Activated T-helper 1 cell treated with anti-CD3 and anti-CD28 coated beads, Interleukin-12 subunit alpha, Interleukin-12 subunit beta, Interleukin-2, Interleukin-4 antibody, amounts not matched to agents 30 ng/mL and 10 ng/mL and 1 ng/mL, durations not matched to agents 14 hours and 24 hours and 36 hours (primary cell): ENCODE results near the gene ARHGEF33. TPM values are rescaled to one million over a fixed set of nuclear protein-coding genes. Genes with fewer than 3 reads are reported as not detected.

Source experiments
- DNase-seq: peaks from one replicate; pipeline ENCODE4 v3.0.0; 2021; ENCODE audit warnings: low spot score
- H3K27ac Mint-ChIP-seq: one replicate; pipeline ENCODE4 v1.8.0; 2021; ENCODE audit warnings: mild to moderate bottlenecking, mixed read lengths
- H3K27me3 Mint-ChIP-seq: one replicate; pipeline ENCODE4 v1.8.0; 2022; ENCODE audit warnings: mild to moderate bottlenecking, moderate library complexity, mixed read lengths; ENCODE audit not compliant: insufficient read depth
- H3K36me3 Mint-ChIP-seq: one replicate; pipeline ENCODE4 v1.8.0; 2021; ENCODE audit warnings: low read depth, mixed read lengths
- H3K4me1 Mint-ChIP-seq: one replicate; pipeline ENCODE4 v1.8.0; 2021; ENCODE audit warnings: low read depth, mixed read lengths
- H3K4me3 Mint-ChIP-seq: one replicate; pipeline ENCODE4 v1.8.0; 2021; ENCODE audit warnings: mild to moderate bottlenecking, moderate library complexity, mixed read lengths
- H3K9me3 Mint-ChIP-seq: one replicate; pipeline ENCODE4 v1.8.0; 2021; ENCODE audit warnings: mixed read lengths
- intact Hi-C: fragments of 100-400 bp; cut with micrococcal nuclease; formaldehyde crosslinking; loops from one replicate; pipeline ENCODE4 v1.15.1; 2024
- total RNA-seq: library from RNA; stranded (reverse); gene quantifications from 2 replicates; pipeline ENCODE4 v1.2.3, GENCODE V29; 2022

Gene ARHGEF33
- total RNA-seq, 1 donor from 2014 or later = 0.36 TPM

- intact Hi-C loops = loop anchor here (1.0 to 5.0 kb wide), 6 partner anchors 9 to 220 kb away; no protein-coding TSS in a partner anchor
- Mint-ChIP-seq H3K4me3 (peak overlapping the region; percentile 45), H3K27ac (peak overlapping the region; percentile 94), H3K36me3 (peaks cover 43% of the 10 kb centered on the region), H3K9me3 (no peaks in the 10 kb centered on the region), H3K4me1 (peaks cover 19% of the 10 kb centered on the region), H3K27me3 (no peaks in the 10 kb centered on the region)
- DNase-seq = no peak
Measured at GRCh38 chr2:39008665-39009064, 119.0 kb downstream of the ARHGEF33 start.

- Mint-ChIP-seq H3K4me1 (peaks cover 20% of the 10 kb centered on the region), H3K27ac (no peak overlapping the region), H3K9me3 (no peaks in the 10 kb centered on the region), H3K4me3 (no peak overlapping the region), H3K27me3 (no peaks in the 10 kb centered on the region), H3K36me3 (peaks cover 40% of the 10 kb centered on the region)
- no peak for DNase-seq
- intact Hi-C loops = loop anchor here (10.0 kb wide), 1 partner anchor 439 kb away; no protein-coding TSS in a partner anchor
Measured at GRCh38 chr2:39013871-39014270, 124.2 kb downstream of the ARHGEF33 start.

GRCh38 chr2:39015424-39015823, 125.7 kb downstream of the ARHGEF33 start:
- no peak overlapping the region for H3K4me3 Mint-ChIP-seq
- peaks cover 39% of the 10 kb centered on the region for H3K36me3 Mint-ChIP-seq
- H3K27ac Mint-ChIP-seq = no peak overlapping the region
- no peaks in the 10 kb centered on the region for H3K9me3 Mint-ChIP-seq
- no peaks in the 10 kb centered on the region for H3K27me3 Mint-ChIP-seq
- H3K4me1 Mint-ChIP-seq = peaks cover 17% of the 10 kb centered on the region
- DNase-seq = no peak
- intact Hi-C loops = loop anchor here (10.0 kb wide), 1 partner anchor 441 kb away; no protein-coding TSS in a partner anchor

GRCh38 chr2:39017334-39017733, 127.7 kb downstream of the ARHGEF33 start:
- no peak overlapping the region for H3K4me3 Mint-ChIP-seq
- DNase-seq = no peak
- peaks cover 9% of the 10 kb centered on the region for H3K4me1 Mint-ChIP-seq
- intact Hi-C loops = loop anchor here (1.0 to 10.0 kb wide), 2 partner anchors 8 to 443 kb away; no protein-coding TSS in a partner anchor
- peaks cover 33% of the 10 kb centered on the region for H3K36me3 Mint-ChIP-seq
- H3K27ac Mint-ChIP-seq = no peak overlapping the region
- H3K27me3 Mint-ChIP-seq = no peaks in the 10 kb centered on the region
- H3K9me3 Mint-ChIP-seq = no peaks in the 10 kb centered on the region

- intact Hi-C loops = loop anchor here (10.0 kb wide), 1 partner anchor 444 kb away; no protein-coding TSS in a partner anchor
- H3K36me3 Mint-ChIP-seq = peaks cover 34% of the 10 kb centered on the region
- H3K27ac Mint-ChIP-seq = no peak overlapping the region
- no peaks in the 10 kb centered on the region for H3K27me3 Mint-ChIP-seq
- no peaks in the 10 kb centered on the region for H3K9me3 Mint-ChIP-seq
- H3K4me1 Mint-ChIP-seq = peaks cover 9% of the 10 kb centered on the region
- H3K4me3 Mint-ChIP-seq = no peak overlapping the region
- no peak for DNase-seq
Measured at GRCh38 chr2:39018638-39019037, 129.0 kb downstream of the ARHGEF33 start.

GRCh38 chr2:39020383-39020782, 130.7 kb downstream of the ARHGEF33 start:
- intact Hi-C loops = no loop called here
- Mint-ChIP-seq H3K4me1 (peaks cover 9% of the 10 kb centered on the region), H3K9me3 (no peaks in the 10 kb centered on the region), H3K36me3 (peaks cover 29% of the 10 kb centered on the region), H3K27ac (no peak overlapping the region), H3K27me3 (no peaks in the 10 kb centered on the region), H3K4me3 (no peak overlapping the region)
- no peak for DNase-seq

GRCh38 chr2:39022642-39023235, 133.1 kb downstream of the ARHGEF33 start:
- H3K27ac Mint-ChIP-seq = no peak overlapping the region
- no peaks in the 10 kb centered on the region for H3K27me3 Mint-ChIP-seq
- H3K9me3 Mint-ChIP-seq = no peaks in the 10 kb centered on the region
- peaks cover 23% of the 10 kb centered on the region for H3K36me3 Mint-ChIP-seq
- intact Hi-C loops = no loop called here
- DNase-seq = no peak
- no peak overlapping the region for H3K4me3 Mint-ChIP-seq
- no peaks in the 10 kb centered on the region for H3K4me1 Mint-ChIP-seq

- H3K4me3 Mint-ChIP-seq = no peak overlapping the region
- intact Hi-C loops = loop anchor here (2.0 kb wide), 1 partner anchor 15 kb away; no protein-coding TSS in a partner anchor
- no peaks in the 10 kb centered on the region for H3K27me3 Mint-ChIP-seq
- no peaks in the 10 kb centered on the region for H3K9me3 Mint-ChIP-seq
- H3K27ac Mint-ChIP-seq = no peak overlapping the region
- H3K4me1 Mint-ChIP-seq = no peaks in the 10 kb centered on the region
- DNase-seq = no peak
- H3K36me3 Mint-ChIP-seq = peaks cover 21% of the 10 kb centered on the region
Measured at GRCh38 chr2:39023649-39024048, 134.0 kb downstream of the ARHGEF33 start.

- Mint-ChIP-seq H3K27me3 (no peaks in the 10 kb centered on the region), H3K27ac (no peak overlapping the region), H3K4me3 (no peak overlapping the region), H3K36me3 (peaks cover 16% of the 10 kb centered on the region), H3K9me3 (no peaks in the 10 kb centered on the region), H3K4me1 (no peaks in the 10 kb centered on the region)
- intact Hi-C loops = loop anchor here (2.0 kb wide), 1 partner anchor 16 kb away; no protein-coding TSS in a partner anchor
- DNase-seq = no peak
Measured at GRCh38 chr2:39024833-39025232, 135.2 kb downstream of the ARHGEF33 start.

Other genes with a start within 250 kb of the ARHGEF33 start
- 77.0 and 78.4 TPM in 2 replicates for gene GALM, start 223.8 kb upstream of the ARHGEF33 start, total RNA-seq
- gene SRSF7, start 138.5 kb upstream of the ARHGEF33 start, total RNA-seq = 417 and 422 TPM in 2 replicates
- 34.9 and 36.0 TPM in 2 replicates for gene GEMIN6, start 111.7 kb upstream of the ARHGEF33 start, total RNA-seq
- 18.6 and 20.3 TPM in 2 replicates for gene DHX57, start 13.9 kb upstream of the ARHGEF33 start, total RNA-seq
- 4.9 and 5.3 TPM in 2 replicates for gene MORN2, start 13.9 kb upstream of the ARHGEF33 start, total RNA-seq
- gene SOS1, start 231.2 kb downstream of the ARHGEF33 start, total RNA-seq = 55.1 and 61.0 TPM in 2 replicates